GM12874 (cell line): Measurements from ENCODE around the gene CMSS1.

Source experiments
- CTCF ChIP-seq: IDR thresholded peaks from 2 replicates; pipeline ENCODE4 v1.5.1; 2011; ENCODE audit warnings: low read depth, mild to moderate bottlenecking, control low read depth, low read length, moderate library complexity; ENCODE audit not compliant: insufficient read depth

CMSS1 gene

GRCh38 chr3:99878005-99878404, 60.3 kb downstream of the CMSS1 start:
- no peak for TF ChIP-seq CTCF

- TF ChIP-seq CTCF = no peak
Observed at GRCh38 chr3:99879275-99879674, 61.6 kb downstream of the CMSS1 start.

GRCh38 chr3:99881121-99881524, 63.5 kb downstream of the CMSS1 start:
- no peak for TF ChIP-seq CTCF

GRCh38 chr3:99882436-99883137, 64.9 kb downstream of the CMSS1 start:
- TF ChIP-seq CTCF = no peak

GRCh38 chr3:99883138-99883461, 65.4 kb downstream of the CMSS1 start:
- no peak for TF ChIP-seq CTCF

GRCh38 chr3:99883693-99884092, 66.0 kb downstream of the CMSS1 start:
- TF ChIP-seq CTCF = no peak

GRCh38 chr3:99884484-99884883, 66.8 kb downstream of the CMSS1 start:
- TF ChIP-seq CTCF = no peak
